ENCODE measurements around the gene ZSWIM8.
"Not testable (repeated sequence)": the region's sequence is repeated elsewhere in the genome, so short reads cannot be mapped to it uniquely, and the experiment has no call there.

Gene ZSWIM8

DNA sequence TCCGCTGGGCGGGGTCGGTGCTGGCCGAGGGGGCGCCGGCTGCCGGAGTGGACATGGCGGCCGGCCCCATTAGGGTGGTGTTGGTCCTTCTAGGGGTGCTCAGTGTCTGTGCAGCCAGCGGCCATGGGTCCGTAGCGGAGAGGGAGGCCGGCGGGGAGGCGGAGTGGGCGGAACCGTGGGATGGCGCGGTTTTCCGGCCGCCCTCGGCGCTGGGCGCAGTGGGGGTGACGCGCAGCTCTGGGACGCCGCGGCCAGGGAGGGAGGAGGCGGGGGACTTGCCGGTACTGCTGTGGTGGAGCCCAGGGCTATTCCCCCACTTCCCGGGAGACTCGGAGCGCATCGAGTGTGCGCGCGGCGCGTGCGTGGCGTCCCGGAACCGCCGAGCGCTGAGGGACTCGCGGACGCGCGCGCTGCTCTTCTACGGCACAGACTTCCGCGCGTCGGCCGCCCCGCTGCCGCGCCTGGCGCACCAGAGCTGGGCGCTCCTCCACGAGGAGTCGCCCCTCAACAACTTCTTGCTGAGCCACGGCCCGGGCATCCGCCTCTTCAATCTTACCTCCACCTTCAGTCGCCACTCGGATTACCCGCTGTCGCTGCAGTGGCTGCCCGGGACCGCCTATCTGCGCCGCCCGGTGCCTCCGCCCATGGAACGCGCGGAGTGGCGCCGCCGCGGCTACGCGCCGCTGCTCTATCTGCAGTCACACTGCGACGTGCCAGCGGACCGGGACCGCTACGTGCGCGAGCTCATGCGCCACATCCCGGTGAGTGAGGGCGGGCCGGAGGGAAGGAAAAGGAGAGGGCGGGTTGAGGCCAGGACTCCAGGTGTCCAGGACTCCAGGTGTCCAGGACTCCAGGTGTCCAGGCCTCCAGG, 12.9 kb upstream of the ZSWIM8 start:
- in situ Hi-C loops (cut with MboI; ENCODE audit: low sequenced_read_pairs), result no loop called here

DNA sequence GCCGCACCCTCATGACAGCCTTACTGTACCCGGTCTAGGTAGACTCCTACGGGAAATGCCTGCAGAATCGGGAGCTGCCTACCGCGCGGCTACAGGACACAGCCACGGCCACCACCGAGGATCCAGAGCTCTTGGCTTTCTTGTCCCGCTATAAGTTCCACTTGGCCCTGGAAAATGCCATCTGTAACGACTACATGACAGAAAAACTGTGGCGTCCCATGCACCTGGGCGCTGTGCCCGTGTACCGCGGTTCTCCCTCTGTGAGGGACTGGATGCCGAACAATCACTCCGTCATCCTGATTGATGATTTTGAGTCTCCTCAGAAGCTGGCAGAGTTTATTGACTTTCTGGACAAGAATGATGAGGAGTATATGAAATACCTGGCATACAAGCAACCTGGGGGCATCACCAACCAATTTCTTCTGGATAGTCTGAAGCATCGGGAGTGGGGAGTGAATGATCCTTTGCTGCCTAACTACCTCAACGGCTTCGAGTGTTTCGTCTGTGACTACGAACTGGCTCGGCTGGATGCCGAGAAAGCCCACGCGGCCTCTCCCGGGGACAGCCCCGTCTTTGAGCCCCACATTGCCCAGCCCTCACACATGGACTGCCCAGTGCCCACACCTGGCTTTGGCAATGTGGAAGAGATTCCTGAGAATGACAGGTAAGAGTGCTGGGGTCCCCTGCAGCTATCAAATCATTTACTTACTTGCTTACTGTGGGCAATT, 12.1 kb upstream of the ZSWIM8 start:
- in situ Hi-C loops (cut with MboI; ENCODE audit: low sequenced_read_pairs), result no loop called here

DNA sequence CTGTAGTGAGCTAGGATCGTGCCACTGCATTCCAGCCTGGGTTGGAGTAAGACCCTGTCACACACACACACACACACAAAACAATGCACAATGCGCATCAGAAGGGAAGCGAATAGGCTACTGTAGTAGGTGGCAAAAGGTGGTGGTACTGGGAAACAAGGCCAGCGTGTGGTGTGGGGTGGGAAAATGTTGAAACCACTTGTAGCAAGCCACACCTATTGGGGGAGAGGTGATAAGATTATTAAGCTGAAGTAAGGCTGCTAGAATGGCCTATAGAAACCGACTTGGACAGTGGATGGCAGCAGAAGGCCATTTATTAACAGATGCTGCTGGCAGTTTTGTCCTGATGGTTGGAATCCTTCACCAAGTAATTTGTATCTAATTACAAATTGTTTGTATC, 10.8 kb upstream of the ZSWIM8 start:
- in situ Hi-C loops (cut with MboI; ENCODE audit: low sequenced_read_pairs), result no loop called here

DNA sequence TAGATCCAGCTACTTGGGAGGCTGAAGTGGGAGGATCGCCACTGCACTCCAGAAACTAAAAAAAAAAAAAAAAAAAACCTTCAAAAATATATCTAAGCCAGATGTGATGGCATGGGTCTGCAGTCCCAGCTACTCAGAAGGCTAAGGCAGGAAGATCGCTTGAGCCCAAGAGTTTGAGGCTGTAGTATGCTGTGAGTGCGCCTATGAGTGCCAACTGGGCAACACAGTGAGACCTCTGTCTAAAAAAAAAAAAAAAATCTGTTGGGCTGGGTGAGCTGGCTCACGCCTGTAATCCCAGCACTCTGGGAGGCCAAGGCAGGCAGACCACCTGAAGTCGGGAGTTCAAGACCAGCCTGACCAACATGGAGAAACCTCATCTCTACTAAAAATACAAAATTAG, 6.4 kb upstream of the ZSWIM8 start:
- in situ Hi-C loops (cut with MboI; ENCODE audit: low sequenced_read_pairs), result no loop called here

DNA sequence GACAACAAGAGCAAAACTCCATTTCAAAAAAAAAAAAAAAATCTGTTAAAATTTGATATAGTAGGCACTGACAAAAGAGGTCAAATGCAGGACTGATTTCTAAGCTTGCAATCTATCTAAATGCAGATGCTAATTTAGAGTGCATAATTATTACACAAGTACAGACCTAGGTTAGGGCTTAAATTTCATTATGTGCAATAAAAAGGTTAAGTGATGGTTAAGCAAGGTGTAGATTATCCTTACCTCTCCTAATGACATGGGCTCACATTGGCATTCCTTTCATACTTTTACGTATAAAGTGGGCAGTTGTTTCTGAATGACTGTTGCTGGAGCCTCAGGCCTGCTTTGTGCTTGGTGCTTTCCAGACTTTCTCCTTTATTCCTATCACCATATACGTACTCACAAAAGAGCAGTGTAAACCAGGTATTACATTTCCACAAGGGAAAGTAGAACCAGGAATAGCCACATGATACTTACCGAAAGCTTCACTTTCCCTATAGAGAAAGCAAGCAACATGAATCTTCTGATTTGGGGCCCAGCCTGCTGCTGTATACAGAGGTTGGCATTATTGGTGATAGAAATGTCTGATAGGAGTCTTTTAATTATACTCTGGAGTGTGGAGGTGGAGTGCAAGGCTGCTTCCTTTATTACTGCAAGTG, 5.7 kb upstream of the ZSWIM8 start:
- in situ Hi-C loops (cut with MboI; ENCODE audit: low sequenced_read_pairs), result no loop called here

DNA sequence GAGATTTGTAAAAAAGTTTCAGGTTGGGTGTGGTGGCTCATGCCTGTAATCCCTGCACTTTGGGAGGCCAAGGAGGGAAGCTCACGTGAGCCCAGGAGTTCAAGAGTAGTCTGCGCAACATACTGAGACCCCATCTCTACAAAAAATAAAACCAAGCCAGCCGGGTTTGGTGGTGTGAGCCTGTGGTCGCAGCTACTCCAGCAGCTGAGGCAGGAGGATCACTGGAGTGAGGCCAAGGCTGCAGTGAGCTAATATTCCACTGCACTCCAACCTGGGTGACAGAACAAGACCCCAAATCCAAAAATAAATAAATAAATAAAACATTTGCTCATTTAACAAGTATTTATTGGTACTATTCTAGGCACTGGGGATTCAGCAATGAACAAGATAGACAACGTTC, 5.1 kb upstream of the ZSWIM8 start:
- in situ Hi-C loops (cut with MboI; ENCODE audit: low sequenced_read_pairs), result no loop called here

DNA sequence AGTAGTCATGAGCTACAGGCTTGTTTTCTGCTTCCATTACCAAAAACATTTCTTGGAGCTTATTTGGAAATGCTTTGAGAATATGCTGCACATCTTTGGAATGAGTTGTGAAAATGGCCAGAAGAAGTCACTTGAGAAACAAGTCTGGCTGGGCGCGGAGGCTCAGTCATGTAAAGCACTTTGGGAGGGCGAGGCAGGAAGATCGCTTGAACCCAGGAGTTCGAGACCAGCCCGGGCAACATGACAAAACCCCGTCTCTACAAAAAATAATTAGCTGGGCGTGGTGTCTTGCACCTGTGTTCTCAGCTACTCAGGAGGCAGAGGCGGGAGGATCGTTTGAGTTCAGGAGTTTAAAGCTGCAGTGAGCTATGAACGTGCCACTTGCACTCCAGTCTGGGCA, 4.4 kb upstream of the ZSWIM8 start:
- in situ Hi-C loops (cut with MboI; ENCODE audit: low sequenced_read_pairs), result no loop called here

DNA sequence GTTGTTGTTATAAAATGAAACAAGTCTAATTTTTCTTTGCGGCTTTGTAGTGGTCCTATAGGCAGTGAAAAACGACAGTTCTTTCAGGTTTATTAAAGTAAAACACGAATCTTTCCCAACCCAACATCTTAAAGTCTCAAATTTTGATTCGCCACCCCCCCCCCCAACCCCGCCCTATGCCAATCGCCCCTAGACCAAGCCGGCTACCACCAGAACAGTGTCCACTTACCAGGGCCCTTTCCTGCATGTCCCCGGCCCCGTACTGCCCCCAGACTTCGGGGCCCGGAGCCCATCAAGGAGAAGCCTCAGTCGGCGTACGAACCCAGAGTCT, 3.9 kb upstream of the ZSWIM8 start:
- in situ Hi-C loops (cut with MboI; ENCODE audit: low sequenced_read_pairs), result no loop called here

DNA sequence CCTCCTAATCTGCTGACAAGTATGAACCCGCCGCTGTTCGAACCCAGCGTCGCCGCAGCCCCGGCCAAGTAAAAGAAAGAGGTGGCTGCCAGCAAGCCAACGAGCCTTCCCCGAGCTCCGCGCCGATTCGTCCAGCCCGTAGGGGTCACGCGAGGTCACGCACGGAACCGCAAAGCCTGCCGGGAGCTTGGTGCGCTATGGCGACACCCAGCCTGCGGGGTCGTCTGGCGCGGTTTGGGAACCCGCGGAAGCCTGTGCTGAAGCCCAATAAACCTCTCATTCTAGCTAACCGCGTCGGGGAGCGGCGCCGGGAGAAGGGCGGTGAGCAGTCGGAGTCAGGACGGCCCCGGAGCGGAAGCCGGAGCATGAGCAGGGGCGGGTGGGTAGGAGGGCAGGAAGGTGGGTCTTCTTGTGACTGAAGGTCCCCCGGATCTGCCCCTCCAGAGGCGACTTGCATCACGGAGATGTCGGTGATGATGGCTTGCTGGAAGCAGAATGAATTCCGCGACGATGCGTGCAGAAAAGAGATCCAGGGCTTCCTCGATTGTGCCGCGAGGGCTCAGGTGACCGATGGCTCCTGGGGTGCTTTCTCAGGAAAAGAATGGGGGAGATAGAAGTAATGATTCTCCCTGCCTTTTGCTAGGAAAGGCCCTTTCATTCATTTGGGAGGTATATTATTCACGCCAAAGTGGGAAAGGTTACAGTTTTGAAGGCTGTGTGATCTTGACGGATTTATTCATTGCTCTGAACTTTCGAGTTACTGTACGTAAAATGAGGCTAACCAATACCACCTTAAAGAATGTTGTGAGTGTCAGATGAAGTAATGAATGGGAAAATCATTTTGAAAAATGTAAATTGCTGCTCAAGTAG, 3.3 kb upstream of the ZSWIM8 start, which contains the start of gene CHCHD1:
Gene CHCHD1, plus strand, starts transcription at position 170 of the 870 bp plus-strand sequence. Its CDS starts 28 bp downstream, at position 198.
- in situ Hi-C loops (cut with MboI; ENCODE audit: low sequenced_read_pairs), result no loop called here

DNA sequence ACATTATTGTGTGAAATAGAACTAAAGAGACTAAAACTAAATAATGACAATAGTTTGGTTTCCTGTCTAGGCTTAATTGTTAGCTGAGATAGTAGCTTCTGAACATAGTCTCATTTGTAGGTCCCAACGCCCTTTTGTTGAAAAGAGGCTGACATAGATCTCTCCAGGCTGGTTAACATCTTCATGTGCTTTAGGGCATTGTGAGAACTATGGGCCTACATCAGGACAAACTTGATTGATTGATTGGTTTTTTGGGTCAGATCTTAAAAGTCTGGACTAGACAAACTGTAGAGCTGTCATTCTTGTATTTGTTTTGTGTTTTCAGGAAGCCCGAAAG, 2.7 kb upstream of the ZSWIM8 start:
- in situ Hi-C loops (cut with MboI; ENCODE audit: low sequenced_read_pairs), result no loop called here

DNA sequence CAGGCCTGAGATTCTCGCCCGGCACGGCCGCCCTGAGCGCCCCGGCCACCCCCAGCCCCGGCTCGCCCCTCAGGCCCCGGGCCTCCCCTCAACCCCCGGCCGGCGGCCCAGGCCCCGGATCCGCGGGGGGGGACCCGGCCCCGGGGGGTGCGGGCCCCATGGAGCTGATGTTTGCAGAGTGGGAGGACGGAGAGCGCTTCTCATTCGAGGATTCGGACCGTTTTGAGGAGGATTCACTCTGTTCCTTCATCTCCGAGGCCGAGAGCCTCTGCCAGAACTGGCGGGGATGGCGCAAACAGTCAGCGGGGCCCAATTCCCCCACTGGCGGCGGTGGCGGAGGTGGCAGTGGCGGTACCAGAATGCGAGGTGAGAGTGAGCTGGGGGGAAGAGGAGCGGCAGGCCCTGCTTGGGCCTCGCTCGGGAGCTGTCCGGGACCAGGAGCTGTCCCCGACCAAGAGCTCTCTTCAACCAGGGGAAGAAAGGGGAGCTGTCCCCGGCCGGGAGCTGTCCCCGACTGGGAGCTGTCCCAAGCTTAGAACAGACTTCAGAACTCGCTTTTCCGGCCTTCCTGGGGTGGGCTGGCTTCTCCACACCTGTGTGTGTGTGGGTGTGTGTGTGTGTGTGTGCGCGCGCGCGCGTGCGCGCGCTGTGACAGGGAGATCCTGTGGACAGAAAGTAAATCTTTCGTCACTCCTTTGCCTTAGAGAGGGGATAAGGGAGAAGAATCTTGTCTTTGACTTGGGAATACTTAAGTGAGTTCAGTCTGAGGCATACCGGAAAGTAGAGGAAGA, 510 bp downstream of the ZSWIM8 start:
- in situ Hi-C loops (cut with MboI; ENCODE audit: low sequenced_read_pairs), result no loop called here

DNA sequence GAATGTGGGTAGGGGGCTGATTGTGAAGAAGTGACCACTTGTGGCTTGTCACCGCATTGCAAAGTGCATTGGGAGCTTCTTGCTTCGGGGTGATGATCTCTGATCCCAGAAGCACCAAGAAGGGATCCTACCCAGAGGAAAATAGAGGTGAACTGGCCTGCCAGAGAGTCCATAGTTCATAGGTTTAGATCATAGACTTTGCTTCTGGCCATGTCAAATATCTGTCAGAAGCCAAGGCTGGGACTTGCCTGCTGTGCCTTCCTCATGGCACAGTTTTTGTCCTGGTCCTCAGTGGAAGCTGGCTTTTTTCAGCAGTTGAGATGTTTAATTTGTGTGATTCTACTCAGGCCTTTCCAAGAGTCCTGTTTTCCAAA, 1.1 kb downstream of the ZSWIM8 start:
- in situ Hi-C loops (cut with MboI; ENCODE audit: low sequenced_read_pairs), result no loop called here

DNA sequence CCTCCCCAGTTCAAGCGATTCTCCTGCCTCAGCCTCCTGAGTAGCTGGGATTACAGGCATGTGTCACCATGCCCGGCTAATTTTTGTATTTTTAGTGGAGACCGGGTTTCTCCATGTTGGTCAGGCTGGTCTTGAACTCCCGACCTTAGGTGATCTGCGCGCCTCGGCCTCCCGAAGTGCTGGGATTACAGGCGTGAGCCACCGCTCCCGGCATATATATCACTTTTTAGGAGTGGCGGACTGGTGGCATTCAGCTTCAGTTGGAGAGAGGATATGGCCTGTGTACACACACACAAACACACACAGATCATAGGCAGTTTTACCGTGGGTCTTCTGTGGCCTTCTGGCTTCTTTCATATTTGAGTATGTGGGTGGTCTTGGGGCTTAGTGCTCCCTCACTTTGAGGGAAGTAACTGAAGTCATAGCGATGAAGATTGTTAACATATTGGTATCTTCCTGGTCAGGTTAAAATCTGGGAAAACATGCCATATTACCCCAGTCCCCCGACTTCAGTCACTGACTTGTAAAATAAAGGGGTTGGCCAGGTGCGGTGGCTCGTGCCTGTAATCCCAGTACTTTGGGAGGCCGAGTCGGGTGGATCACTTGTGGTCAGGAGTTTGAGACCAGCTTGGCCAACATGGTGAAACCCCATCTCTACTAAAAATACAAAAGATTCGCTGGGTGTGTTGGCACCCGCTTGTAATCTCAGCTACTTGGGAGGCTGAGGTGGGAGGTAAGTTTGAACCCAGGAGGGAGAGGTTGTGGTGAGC, 1.8 kb downstream of the ZSWIM8 start:
- in situ Hi-C loops (cut with MboI; ENCODE audit: low sequenced_read_pairs), result not testable (repeated sequence)

DNA sequence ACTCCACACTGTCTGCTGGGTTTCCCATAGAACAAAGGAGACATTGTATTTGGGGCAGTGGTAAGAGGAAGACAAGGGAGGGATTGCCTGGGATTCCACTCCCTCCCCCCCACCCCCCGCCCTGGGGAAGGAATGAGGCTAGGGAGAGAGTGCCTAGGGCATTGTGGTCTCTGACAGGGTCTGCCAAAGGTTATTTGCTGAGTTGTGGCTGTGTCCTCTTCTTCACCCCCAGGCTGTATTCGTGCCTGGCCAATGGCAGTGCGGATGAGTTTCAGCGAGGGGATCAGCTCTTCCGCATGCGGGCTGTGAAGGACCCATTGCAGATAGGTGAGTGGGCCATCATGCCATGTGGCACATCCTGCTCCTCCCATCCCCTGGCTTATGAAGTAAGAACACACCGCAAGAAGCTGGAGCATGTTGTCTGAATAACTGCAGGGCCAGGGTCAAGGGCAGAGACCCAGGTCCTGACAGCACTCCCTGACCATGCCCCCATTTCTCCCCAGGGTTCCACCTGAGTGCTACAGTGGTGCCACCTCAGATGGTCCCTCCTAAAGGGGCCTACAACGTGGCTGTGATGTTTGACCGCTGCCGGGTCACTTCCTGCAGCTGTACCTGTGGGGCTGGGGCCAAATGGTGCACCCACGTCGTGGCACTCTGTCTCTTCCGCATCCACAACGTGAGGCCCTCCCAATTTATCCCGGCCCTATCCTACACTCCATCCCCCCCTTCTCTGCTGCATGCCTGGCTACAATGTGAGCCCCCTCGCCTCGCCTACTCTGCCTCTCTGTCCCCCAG, 3.7 kb downstream of the ZSWIM8 start:
- in situ Hi-C loops (cut with MboI; ENCODE audit: low sequenced_read_pairs), result no loop called here

DNA sequence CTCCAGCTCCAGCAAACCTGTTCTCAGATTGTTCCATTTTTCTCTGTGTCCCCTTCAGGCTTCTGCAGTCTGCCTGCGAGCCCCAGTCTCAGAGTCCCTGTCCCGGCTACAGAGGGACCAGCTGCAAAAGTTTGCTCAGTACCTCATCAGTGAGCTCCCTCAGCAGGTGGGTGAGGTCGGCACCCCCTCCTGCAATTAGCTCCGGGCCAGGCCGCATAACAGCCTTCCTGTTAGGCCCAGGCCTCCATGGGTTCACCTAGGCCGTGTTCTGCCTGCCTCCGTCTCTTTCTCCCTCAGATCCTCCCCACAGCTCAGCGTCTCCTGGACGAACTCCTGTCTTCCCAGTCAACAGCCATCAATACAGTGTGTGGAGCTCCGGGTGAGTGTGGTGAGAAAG, 4.3 kb downstream of the ZSWIM8 start:
- in situ Hi-C loops (cut with MboI; ENCODE audit: low sequenced_read_pairs), result no loop called here

DNA sequence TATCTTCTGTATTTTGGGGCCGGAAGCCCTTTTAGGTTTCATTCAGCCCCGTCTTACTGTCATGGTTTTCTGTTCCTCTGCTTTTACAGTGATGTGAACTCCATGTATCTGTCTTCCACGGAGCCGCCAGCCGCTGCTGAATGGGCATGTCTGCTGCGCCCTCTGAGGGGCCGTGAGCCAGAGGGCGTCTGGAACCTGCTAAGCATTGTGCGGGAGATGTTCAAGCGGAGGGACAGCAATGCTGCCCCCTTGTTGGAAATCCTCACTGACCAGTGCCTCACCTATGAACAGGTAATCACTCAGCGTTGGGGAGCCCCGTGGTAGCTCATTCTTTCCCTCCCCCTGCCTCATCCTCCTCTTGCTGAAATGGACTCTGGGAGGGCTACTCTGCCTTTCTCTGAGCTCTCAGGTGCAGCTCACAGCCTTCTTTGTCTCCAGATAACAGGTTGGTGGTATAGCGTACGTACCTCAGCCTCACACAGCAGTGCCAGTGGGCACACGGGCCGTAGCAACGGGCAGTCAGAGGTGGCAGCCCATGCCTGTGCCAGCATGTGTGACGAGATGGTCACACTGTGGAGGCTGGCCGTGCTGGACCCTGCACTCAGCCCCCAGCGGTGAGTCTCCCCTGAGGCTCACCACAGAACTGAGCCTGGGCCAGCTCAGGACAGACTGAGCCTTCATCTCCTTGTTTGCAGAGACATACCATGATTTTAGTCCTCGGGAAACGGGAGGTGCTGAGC, 5.7 kb downstream of the ZSWIM8 start:
- in situ Hi-C loops (cut with MboI; ENCODE audit: low sequenced_read_pairs), result no loop called here

DNA sequence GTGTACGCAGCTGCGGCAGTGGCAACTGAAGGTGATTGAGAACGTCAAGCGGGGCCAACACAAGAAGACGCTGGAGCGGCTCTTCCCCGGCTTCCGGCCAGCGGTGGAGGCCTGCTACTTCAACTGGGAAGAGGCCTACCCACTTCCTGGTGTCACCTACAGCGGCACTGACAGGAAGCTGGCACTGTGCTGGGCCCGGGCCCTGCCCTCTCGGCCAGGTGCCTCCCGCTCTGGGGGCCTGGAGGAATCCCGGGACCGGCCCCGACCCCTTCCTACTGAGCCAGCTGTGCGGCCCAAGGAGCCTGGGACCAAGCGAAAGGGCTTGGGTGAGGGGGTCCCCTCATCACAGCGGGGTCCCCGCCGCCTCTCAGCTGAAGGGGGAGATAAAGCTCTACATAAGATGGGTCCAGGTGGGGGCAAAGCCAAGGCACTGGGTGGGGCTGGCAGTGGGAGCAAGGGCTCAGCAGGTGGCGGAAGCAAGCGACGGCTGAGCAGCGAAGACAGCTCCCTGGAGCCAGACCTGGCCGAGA, 6.5 kb downstream of the ZSWIM8 start:
- in situ Hi-C loops (cut with MboI; ENCODE audit: low sequenced_read_pairs), result no loop called here

DNA sequence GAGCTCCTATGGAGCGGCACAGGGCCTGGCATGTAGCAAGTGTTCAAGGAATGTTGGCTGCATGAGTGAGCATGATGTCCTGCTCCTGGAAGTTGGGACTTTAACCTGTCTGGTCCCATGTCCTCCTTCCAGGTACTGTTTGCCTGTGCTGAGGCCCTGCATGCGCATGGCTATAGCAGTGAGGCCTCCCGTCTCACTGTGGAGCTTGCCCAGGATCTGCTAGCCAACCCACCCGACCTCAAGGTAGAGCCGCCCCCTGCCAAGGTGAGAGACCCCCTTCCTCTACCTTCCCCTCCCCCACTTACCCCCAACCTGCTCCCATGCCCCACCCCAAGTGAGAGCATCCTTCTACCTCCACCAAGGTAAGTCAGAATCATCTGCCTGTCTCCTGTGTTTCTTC, 8.1 kb downstream of the ZSWIM8 start:
- in situ Hi-C loops (cut with MboI; ENCODE audit: low sequenced_read_pairs), result no loop called here

All from HL-60/S4 (cell line).